ENCODE measurements around the gene CCDC61. TPM values are rescaled to one million over a fixed set of nuclear protein-coding genes. Genes with fewer than 3 reads are reported as not detected.
A peak's percentile ranks its signal among the peaks of the same experiment; 100 is the strongest.

Gene CCDC61, protein sequence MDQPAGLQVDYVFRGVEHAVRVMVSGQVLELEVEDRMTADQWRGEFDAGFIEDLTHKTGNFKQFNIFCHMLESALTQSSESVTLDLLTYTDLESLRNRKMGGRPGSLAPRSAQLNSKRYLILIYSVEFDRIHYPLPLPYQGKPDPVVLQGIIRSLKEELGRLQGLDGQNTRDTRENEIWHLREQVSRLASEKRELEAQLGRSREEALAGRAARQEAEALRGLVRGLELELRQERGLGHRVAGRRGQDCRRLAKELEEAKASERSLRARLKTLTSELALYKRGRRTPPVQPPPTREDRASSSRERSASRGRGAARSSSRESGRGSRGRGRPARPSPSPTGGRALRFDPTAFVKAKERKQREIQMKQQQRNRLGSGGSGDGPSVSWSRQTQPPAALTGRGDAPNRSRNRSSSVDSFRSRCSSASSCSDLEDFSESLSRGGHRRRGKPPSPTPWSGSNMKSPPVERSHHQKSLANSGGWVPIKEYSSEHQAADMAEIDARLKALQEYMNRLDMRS
- 1 to 10 TPM; 4.9 to 6.6 TPM for total RNA-seq
- polyA plus RNA-seq (2013, experiment 1 of 2), result 13.9 TPM
- polyA plus RNA-seq (2013, experiment 2 of 2), result 14.1 TPM
- total RNA-seq, result 1.7 to 19.7 (median 11.1) reads per million in 172 experiments

- no peaks in the 10 kb centered on the region for H3K9me3 ChIP-seq (ENCODE audit: control insufficient read depth in 1 of 2, insufficient read depth in 1 of 2, low read length in 2 of 2)
- no peak for TF ChIP-seq CTCF (IDR thresholded peaks at IDR 0.05)
- H3K4me3 ChIP-seq (ENCODE audit: low read length), result peak within 1 kb of the TSS; percentile 79
- CTCF ChIA-PET, result interaction anchor here (1.0 to 2.4 kb wide), 5 partner anchors 8 to 225 kb away, joined by 3 to 14 read pairs (median 5); no protein-coding TSS in a partner anchor
- H3K36me3 ChIP-seq (ENCODE audit: insufficient read depth, low read length), result peaks cover 4% of the 10 kb centered on the region
- Mint-ChIP-seq H3K9me3 (no peaks in the 10 kb centered on the region), H3K36me3 (ENCODE audit: low read depth) (peaks cover 8% of the 10 kb centered on the region), H3K27me3 (peaks cover 5% of the 10 kb centered on the region), H3K4me3 (no peak within 1 kb of the TSS), H3K4me1 (ENCODE audit: low read depth) (peaks cover 17% of the 10 kb centered on the region), H3K27ac (no peak within 1 kb of the TSS)
- H3K27me3 ChIP-seq (ENCODE audit: control insufficient read depth in 1 of 2, insufficient read depth in 2 of 2, low read length in 2 of 2), result peaks cover 0 to under 1% of the 10 kb centered on the region in 2 experiments
- peak within 1 kb of the TSS; percentile 49 to 67 for H3K27ac ChIP-seq (ENCODE audit: low read depth in 1 of 2, low read length in 2 of 2)
- DNase-seq, result peak; percentile 91 to 100 (median 94)
- ATAC-seq (ENCODE audit: poor library complexity), result peak; percentile 94
- POLR2A ChIA-PET, result interaction anchor here (0.6 to 1.6 kb wide), 7 partner anchors 22 to 400 kb away, joined by 3 to 11 read pairs (median 5); partner anchors contain the start of genes IRF2BP1, MYPOP and SYMPK
- H3K4me1 ChIP-seq (ENCODE audit: insufficient read depth, low read length), result peaks cover 27% of the 10 kb centered on the region
- intact Hi-C loops (cut with DNase I, micrococcal nuclease), result loop anchor here (1.0 to 10.0 kb wide), 7 partner anchors 93 to 910 kb away; partner anchors contain the start of genes IRF2BP1 (in 2 of the 2), DMWD (in 1 of the 2), MYPOP (in 1 of the 2) and SYMPK (in 1 of the 2)
Observed at GRCh38 chr19:45994998-45995714, at the start of gene CCDC61. Gene CCDC61 (plus strand): TSS chr19:45995467. CDS start chr19:46003019, 7,552 bp downstream.

DNA sequence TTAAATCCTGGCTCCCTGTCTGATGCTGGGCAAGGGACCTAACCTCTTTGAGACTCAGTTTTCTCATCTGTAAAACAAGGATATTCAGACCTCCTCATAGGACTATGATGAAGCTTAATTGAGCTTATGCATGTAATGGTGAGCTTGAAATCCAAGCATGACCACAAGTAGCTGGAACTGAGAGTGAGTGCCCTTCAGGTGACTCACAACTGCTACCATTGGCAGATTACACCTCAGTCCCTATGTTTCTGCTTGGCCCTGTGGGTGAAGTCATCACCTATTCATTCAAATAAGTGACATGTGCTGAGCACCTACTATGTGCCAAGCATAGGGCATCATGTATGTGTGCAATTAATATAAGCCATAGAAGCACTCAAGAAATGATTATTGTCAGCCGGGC is 47.3 kb upstream of the CCDC61 start:
- Histone ChIP-seq H3K4me3 (ENCODE audit: low read length) (no peak overlapping the region), H3K9me3 (ENCODE audit: control insufficient read depth in 1 of 2, insufficient read depth in 1 of 2, low read length in 2 of 2) (peaks cover 0 to 6% of the 10 kb centered on the region in 2 experiments), H3K27me3 (ENCODE audit: control insufficient read depth in 1 of 2, insufficient read depth in 2 of 2, low read length in 2 of 2) (peaks cover 15 to 17% of the 10 kb centered on the region in 2 experiments), H3K4me1 (ENCODE audit: insufficient read depth, low read length) (peaks cover 7% of the 10 kb centered on the region), H3K27ac (ENCODE audit: low read depth in 1 of 2, low read length in 2 of 2) (no peak overlapping the region), H3K36me3 (ENCODE audit: insufficient read depth, low read length) (no peaks in the 10 kb centered on the region)
- no peaks in the 10 kb centered on the region for H3K9me3 Mint-ChIP-seq
- intact Hi-C loops (cut with DNase I, micrococcal nuclease), result no loop called here
- H3K27ac Mint-ChIP-seq, result no peak overlapping the region
- peaks cover 48% of the 10 kb centered on the region for H3K27me3 Mint-ChIP-seq
- H3K4me3 Mint-ChIP-seq, result no peak overlapping the region
- no peak for TF ChIP-seq CTCF (IDR thresholded peaks at IDR 0.05)
- DNase-seq (no peak), ATAC-seq (ENCODE audit: poor library complexity) (no peak)
- no peaks in the 10 kb centered on the region for H3K4me1 Mint-ChIP-seq (ENCODE audit: low read depth)
- POLR2A ChIA-PET, result no interaction called here
- no peaks in the 10 kb centered on the region for H3K36me3 Mint-ChIP-seq (ENCODE audit: low read depth)
- CTCF ChIA-PET, result interaction anchor here (0.9 kb wide), 1 partner anchor 81 kb away, joined by 3 read pairs; no protein-coding TSS in a partner anchor

GRCh38 chr19:45952341-45952685 is 43.0 kb upstream of the CCDC61 start:
- Histone ChIP-seq H3K27me3 (ENCODE audit: control insufficient read depth in 1 of 2, insufficient read depth in 2 of 2, low read length in 2 of 2) (peaks cover 27% of the 10 kb centered on the region in 2 experiments), H3K4me3 (ENCODE audit: low read length) (no peak overlapping the region), H3K4me1 (ENCODE audit: insufficient read depth, low read length) (peaks cover 12% of the 10 kb centered on the region), H3K27ac (ENCODE audit: low read depth in 1 of 2, low read length in 2 of 2) (no peak overlapping the region), H3K9me3 (ENCODE audit: control insufficient read depth in 1 of 2, insufficient read depth in 1 of 2, low read length in 2 of 2) (peaks cover 0 to 23% of the 10 kb centered on the region in 2 experiments), H3K36me3 (ENCODE audit: insufficient read depth, low read length) (no peaks in the 10 kb centered on the region)
- CTCF ChIA-PET, result no interaction called here
- Mint-ChIP-seq H3K27ac (no peak overlapping the region), H3K27me3 (peaks cover 58% of the 10 kb centered on the region), H3K9me3 (peaks cover 3% of the 10 kb centered on the region), H3K4me1 (ENCODE audit: low read depth) (peaks cover 4% of the 10 kb centered on the region), H3K4me3 (no peak overlapping the region), H3K36me3 (ENCODE audit: low read depth) (no peaks in the 10 kb centered on the region)
- ATAC-seq (ENCODE audit: poor library complexity) (no peak), DNase-seq (no peak)
- no peak for TF ChIP-seq CTCF (IDR thresholded peaks at IDR 0.05)
- POLR2A ChIA-PET, result interaction anchor here (0.7 kb wide), 1 partner anchor 159 kb away, joined by 3 read pairs; no protein-coding TSS in a partner anchor
- intact Hi-C loops (cut with DNase I, micrococcal nuclease), result no loop called here
